Measurements from ENCODE around the gene TOM1L2.

DNA sequence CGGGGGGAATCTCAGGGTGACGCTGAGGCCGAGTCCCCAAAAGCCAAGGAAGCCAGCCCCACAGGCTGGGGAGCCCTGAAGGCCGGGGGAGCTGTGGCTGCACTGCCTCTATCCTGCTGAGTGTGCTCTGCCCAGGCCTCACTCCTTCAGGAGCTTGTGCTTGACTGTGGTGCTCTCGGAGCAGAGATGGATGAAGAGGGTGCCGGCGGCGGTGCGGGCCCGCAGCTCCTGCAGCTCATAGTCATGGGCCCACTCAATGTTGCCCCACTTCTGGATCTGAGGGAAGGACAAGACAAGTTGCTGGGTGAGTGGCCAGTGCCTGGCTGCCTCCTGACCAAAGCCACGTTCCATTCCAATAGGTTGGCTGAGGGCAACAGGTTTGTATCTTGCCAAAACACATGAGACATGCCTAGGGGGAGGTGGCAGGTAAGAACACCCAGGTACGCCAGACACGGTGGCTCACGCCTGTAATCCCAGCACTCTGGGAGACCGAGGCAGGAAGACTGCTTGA, 46.3 kb upstream of the TOM1L2 start:
- TF ChIP-seq, protein P1, sequence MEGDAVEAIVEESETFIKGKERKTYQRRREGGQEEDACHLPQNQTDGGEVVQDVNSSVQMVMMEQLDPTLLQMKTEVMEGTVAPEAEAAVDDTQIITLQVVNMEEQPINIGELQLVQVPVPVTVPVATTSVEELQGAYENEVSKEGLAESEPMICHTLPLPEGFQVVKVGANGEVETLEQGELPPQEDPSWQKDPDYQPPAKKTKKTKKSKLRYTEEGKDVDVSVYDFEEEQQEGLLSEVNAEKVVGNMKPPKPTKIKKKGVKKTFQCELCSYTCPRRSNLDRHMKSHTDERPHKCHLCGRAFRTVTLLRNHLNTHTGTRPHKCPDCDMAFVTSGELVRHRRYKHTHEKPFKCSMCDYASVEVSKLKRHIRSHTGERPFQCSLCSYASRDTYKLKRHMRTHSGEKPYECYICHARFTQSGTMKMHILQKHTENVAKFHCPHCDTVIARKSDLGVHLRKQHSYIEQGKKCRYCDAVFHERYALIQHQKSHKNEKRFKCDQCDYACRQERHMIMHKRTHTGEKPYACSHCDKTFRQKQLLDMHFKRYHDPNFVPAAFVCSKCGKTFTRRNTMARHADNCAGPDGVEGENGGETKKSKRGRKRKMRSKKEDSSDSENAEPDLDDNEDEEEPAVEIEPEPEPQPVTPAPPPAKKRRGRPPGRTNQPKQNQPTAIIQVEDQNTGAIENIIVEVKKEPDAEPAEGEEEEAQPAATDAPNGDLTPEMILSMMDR (IDR thresholded peaks at IDR 0.05; ENCODE audit: low read depth, low read length, poor library complexity, severe bottlenecking) = no peak
- TF ChIP-seq EZH2phosphoT487 (IDR thresholded peaks at IDR 0.05; ENCODE audit: borderline replicate concordance, low read length) = no peak
